ENCODE data around the gene AGPS. TPM values are rescaled to one million over a fixed set of nuclear protein-coding genes. Genes with fewer than 3 reads are reported as not detected.

Gene AGPS
- total RNA-seq, 2 experiments from 2014 or later = 2.1 to 9.6 TPM

DNA sequence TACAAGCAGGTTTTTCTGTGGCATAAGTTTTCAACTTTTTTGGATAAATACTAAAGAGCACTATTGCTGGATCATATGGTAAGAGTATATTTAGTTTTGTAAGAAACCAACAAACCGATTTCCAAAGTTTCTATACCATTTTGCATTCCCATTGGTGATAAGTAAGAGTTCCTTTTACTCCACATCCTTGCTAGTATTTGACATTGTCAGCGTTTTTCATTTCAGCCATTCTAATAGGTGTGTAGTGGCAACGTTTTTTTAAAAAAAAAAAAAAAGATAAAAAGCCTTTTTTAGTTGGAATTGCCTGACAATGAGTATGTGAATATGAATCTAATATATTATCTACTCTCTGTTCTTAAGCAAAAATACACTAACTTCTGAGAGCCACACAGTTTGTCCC lies 185.9 kb downstream of the AGPS start:
- H3K4me1 ChIP-seq (ENCODE audit: insufficient read depth, low read length, poor library complexity, severe bottlenecking) = no peaks in the 10 kb centered on the region
- CTCF ChIA-PET (ENCODE audit: unreplicated experiment) = no interaction called here
- no peak for DNase-seq (ENCODE audit: low spot score)
- BruUV-seq (replicated peaks) = no TSS peak
- intact Hi-C loops (cut with micrococcal nuclease; ENCODE audit: unreplicated experiment) = no loop called here
- H3K36me3 ChIP-seq (ENCODE audit: insufficient read depth, low read length) = no peaks in the 10 kb centered on the region
- POLR2A ChIA-PET = interaction anchor here (1.0 kb wide), 1 partner anchor 86 kb away, joined by 3 read pairs; no protein-coding TSS in a partner anchor
- no peak overlapping the region for H3K4me3 ChIP-seq (ENCODE audit: low read depth, low read length, poor library complexity, severe bottlenecking)
- H3K9me3 ChIP-seq (ENCODE audit: low read length) = no peaks in the 10 kb centered on the region
- no peak overlapping the region for H3K27ac ChIP-seq (ENCODE audit: low read depth, low read length, poor library complexity, severe bottlenecking)
- no peaks in the 10 kb centered on the region for H3K79me2 ChIP-seq (ENCODE audit: insufficient read depth, low read depth, low read length)
- TF ChIP-seq EZH2phosphoT487 (IDR thresholded peaks at IDR 0.05; ENCODE audit: borderline replicate concordance, low read depth, low read length) = no peak
- TF ChIP-seq, protein P1, sequence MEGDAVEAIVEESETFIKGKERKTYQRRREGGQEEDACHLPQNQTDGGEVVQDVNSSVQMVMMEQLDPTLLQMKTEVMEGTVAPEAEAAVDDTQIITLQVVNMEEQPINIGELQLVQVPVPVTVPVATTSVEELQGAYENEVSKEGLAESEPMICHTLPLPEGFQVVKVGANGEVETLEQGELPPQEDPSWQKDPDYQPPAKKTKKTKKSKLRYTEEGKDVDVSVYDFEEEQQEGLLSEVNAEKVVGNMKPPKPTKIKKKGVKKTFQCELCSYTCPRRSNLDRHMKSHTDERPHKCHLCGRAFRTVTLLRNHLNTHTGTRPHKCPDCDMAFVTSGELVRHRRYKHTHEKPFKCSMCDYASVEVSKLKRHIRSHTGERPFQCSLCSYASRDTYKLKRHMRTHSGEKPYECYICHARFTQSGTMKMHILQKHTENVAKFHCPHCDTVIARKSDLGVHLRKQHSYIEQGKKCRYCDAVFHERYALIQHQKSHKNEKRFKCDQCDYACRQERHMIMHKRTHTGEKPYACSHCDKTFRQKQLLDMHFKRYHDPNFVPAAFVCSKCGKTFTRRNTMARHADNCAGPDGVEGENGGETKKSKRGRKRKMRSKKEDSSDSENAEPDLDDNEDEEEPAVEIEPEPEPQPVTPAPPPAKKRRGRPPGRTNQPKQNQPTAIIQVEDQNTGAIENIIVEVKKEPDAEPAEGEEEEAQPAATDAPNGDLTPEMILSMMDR (conservative IDR thresholded peaks at IDR 0.05; ENCODE audit: low read length) = no peak
- H3K4me2 ChIP-seq (ENCODE audit: low read length) = no peak overlapping the region
- no peaks in the 10 kb centered on the region for H4K20me1 ChIP-seq (ENCODE audit: insufficient read depth, low read length)
- no peaks in the 10 kb centered on the region for H3K9me2 ChIP-seq (ENCODE audit: insufficient read depth, low read length)
- no peak overlapping the region for H2AFZ ChIP-seq (ENCODE audit: low read length)

DNA sequence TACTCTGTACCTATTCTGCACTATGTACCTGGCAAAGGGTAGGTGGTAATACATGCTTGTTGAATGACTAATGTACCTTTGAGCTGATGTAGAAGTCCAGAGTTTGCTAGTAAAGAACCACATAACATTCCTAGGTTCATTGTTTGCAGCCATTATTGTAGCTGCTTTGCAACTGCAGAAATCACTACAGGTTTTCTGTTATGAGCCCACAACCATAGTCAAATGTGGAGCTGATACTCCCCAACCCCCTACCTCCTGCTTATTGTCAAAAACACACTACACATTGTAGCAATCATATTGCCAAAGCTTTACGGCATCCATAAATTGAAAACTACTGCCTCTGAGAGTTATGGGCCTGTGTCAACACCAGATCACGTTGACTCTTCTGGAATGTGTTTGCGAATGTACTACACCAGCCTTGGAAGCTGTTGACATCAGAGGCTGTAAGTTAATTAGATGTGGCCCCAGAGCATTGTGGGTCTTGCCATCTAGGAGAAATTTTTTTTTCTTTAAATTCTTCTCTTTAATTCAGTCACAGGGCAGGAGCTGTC lies 187.0 kb downstream of the AGPS start:
- Histone ChIP-seq H3K9me2 (ENCODE audit: insufficient read depth, low read length) (no peaks in the 10 kb centered on the region), H3K4me2 (ENCODE audit: low read length) (no peak overlapping the region), H3K36me3 (ENCODE audit: insufficient read depth, low read length) (no peaks in the 10 kb centered on the region), H2AFZ (ENCODE audit: low read length) (no peak overlapping the region), H3K27ac (ENCODE audit: low read depth, low read length, poor library complexity, severe bottlenecking) (no peak overlapping the region), H3K9me3 (ENCODE audit: low read length) (no peaks in the 10 kb centered on the region), H3K79me2 (ENCODE audit: insufficient read depth, low read depth, low read length) (no peaks in the 10 kb centered on the region), H4K20me1 (ENCODE audit: insufficient read depth, low read length) (no peaks in the 10 kb centered on the region), H3K4me3 (ENCODE audit: low read depth, low read length, poor library complexity, severe bottlenecking) (no peak overlapping the region), H3K4me1 (ENCODE audit: insufficient read depth, low read length, poor library complexity, severe bottlenecking) (no peaks in the 10 kb centered on the region)
- CTCF ChIA-PET (ENCODE audit: unreplicated experiment) = no interaction called here
- POLR2A ChIA-PET = interaction anchor here (1.0 kb wide), 1 partner anchor 87 kb away, joined by 3 read pairs; no protein-coding TSS in a partner anchor
- no peak for DNase-seq (ENCODE audit: low spot score)
- no peak for TF ChIP-seq EZH2phosphoT487 (IDR thresholded peaks at IDR 0.05; ENCODE audit: borderline replicate concordance, low read depth, low read length)
- no TSS peak for BruUV-seq (replicated peaks)
- intact Hi-C loops (cut with micrococcal nuclease; ENCODE audit: unreplicated experiment) = no loop called here

GRCh38 chr2:177582000-177582399 lies 189.4 kb downstream of the AGPS start:
- Histone ChIP-seq H3K4me2 (ENCODE audit: low read length) (no peak overlapping the region), H2AFZ (ENCODE audit: low read length) (no peak overlapping the region), H3K4me3 (ENCODE audit: low read depth, low read length, poor library complexity, severe bottlenecking) (no peak overlapping the region), H3K36me3 (ENCODE audit: insufficient read depth, low read length) (no peaks in the 10 kb centered on the region), H3K27ac (ENCODE audit: low read depth, low read length, poor library complexity, severe bottlenecking) (no peak overlapping the region), H3K4me1 (ENCODE audit: insufficient read depth, low read length, poor library complexity, severe bottlenecking) (no peaks in the 10 kb centered on the region), H3K79me2 (ENCODE audit: insufficient read depth, low read depth, low read length) (no peaks in the 10 kb centered on the region), H4K20me1 (ENCODE audit: insufficient read depth, low read length) (no peaks in the 10 kb centered on the region), H3K9me2 (ENCODE audit: insufficient read depth, low read length) (no peaks in the 10 kb centered on the region), H3K9me3 (ENCODE audit: low read length) (no peaks in the 10 kb centered on the region)
- BruUV-seq (replicated peaks) = no TSS peak
- ChIA-PET POLR2A (no interaction called here), CTCF (ENCODE audit: unreplicated experiment) (no interaction called here)
- intact Hi-C loops (cut with micrococcal nuclease; ENCODE audit: unreplicated experiment) = no loop called here
- TF ChIP-seq EZH2phosphoT487 (IDR thresholded peaks at IDR 0.05; ENCODE audit: borderline replicate concordance, low read depth, low read length) = no peak
- TF ChIP-seq, protein P1 (conservative IDR thresholded peaks at IDR 0.05; ENCODE audit: low read length) = no peak
- DNase-seq (ENCODE audit: low spot score) = no peak
